Colonic mucosa (tissue), 4 donors: ENCODE measurements around the gene PRRX1. TPM values are rescaled to one million over a fixed set of nuclear protein-coding genes. Genes with fewer than 3 reads are reported as not detected.

Source experiments
- DNase-seq: peaks from one replicate; pipeline ENCODE4 v3.0.0-alpha.2; 2020
- H3K27ac ChIP-seq: fragments of 200-600 bp; one replicate; pipeline ENCODE4 v1.8.0; 2021
- H3K27me3 ChIP-seq: fragments of 200-600 bp; one replicate; pipeline ENCODE4 v1.8.0; 2021
- H3K36me3 ChIP-seq: fragments of 200-600 bp; one replicate; pipeline ENCODE4 v1.8.0; 2021
- H3K4me1 ChIP-seq: fragments of 200-600 bp; one replicate; pipeline ENCODE4 v1.8.0; 2021; ENCODE audit warnings: mild to moderate bottlenecking
- H3K4me3 ChIP-seq: fragments of 200-600 bp; one replicate; pipeline ENCODE4 v1.8.0; 2021
- H3K9ac ChIP-seq, 2 donors: one replicate each; pipeline ENCODE4 v1.7.0; 2013; ENCODE audit warnings: control low read depth in 2 of 2, low read depth in 2 of 2, low read length in 2 of 2
- H3K9me3 ChIP-seq: fragments of 200-600 bp; one replicate; pipeline ENCODE4 v1.8.0; 2021
- intact Hi-C: fragments of 100-400 bp; cut with DNase I; formaldehyde crosslinking; loops from one replicate; pipeline ENCODE4 v1.14.1; 2022
- total RNA-seq, 2 donors: library from RNA; stranded (reverse); fragmentation: NEBNext Ultra II Directional in 1 of 2; extraction: Animal tissue kit (Norgen Biotek cat#: 25700) in 1 of 2; gene quantifications; one replicate each; pipeline ENCODE4 v1.2.1, GENCODE V29; 2021
- TF ChIP-seq, protein P1 (sequence below): fragments of 200-600 bp; IDR thresholded peaks from one replicate; pipeline ENCODE4 v1.8.0; 2022; ENCODE audit warnings: antibody characterized with exemption, mild to moderate bottlenecking
- donor health status: healthy.
- donor health status: DM: no; HTN: no; CAD: no.
- donor health status: DM: no; HTN: no; CAD: no.

Gene PRRX1
- total RNA-seq, 2 donors from 2014 or later, result 1.5 to 2.5 TPM

GRCh38 chr1:170723518-170723917, 59.6 kb downstream of the PRRX1 start:
- no peak overlapping the region for H3K9ac ChIP-seq
- no peak overlapping the region for H3K4me3 ChIP-seq
- no peak overlapping the region for H3K27ac ChIP-seq
- no peaks in the 10 kb centered on the region for H3K27me3 ChIP-seq
- intact Hi-C loops, result no loop called here
- TF ChIP-seq, protein P1, sequence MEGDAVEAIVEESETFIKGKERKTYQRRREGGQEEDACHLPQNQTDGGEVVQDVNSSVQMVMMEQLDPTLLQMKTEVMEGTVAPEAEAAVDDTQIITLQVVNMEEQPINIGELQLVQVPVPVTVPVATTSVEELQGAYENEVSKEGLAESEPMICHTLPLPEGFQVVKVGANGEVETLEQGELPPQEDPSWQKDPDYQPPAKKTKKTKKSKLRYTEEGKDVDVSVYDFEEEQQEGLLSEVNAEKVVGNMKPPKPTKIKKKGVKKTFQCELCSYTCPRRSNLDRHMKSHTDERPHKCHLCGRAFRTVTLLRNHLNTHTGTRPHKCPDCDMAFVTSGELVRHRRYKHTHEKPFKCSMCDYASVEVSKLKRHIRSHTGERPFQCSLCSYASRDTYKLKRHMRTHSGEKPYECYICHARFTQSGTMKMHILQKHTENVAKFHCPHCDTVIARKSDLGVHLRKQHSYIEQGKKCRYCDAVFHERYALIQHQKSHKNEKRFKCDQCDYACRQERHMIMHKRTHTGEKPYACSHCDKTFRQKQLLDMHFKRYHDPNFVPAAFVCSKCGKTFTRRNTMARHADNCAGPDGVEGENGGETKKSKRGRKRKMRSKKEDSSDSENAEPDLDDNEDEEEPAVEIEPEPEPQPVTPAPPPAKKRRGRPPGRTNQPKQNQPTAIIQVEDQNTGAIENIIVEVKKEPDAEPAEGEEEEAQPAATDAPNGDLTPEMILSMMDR, result no peak
- no peaks in the 10 kb centered on the region for H3K9me3 ChIP-seq
- DNase-seq, result no peak
- no peaks in the 10 kb centered on the region for H3K36me3 ChIP-seq
- no peaks in the 10 kb centered on the region for H3K4me1 ChIP-seq

- intact Hi-C loops, result no loop called here
- Histone ChIP-seq H3K36me3 (no peaks in the 10 kb centered on the region), H3K4me1 (no peaks in the 10 kb centered on the region), H3K27ac (no peak overlapping the region), H3K4me3 (no peak overlapping the region), H3K9ac (no peak overlapping the region), H3K9me3 (no peaks in the 10 kb centered on the region), H3K27me3 (no peaks in the 10 kb centered on the region)
- TF ChIP-seq, protein P1, result no peak
- DNase-seq, result no peak
Observed at GRCh38 chr1:170725326-170725725, 61.4 kb downstream of the PRRX1 start.

- Histone ChIP-seq H3K9me3 (no peaks in the 10 kb centered on the region), H3K27ac (no peak overlapping the region), H3K4me1 (no peaks in the 10 kb centered on the region), H3K9ac (no peak overlapping the region), H3K36me3 (no peaks in the 10 kb centered on the region), H3K4me3 (no peak overlapping the region), H3K27me3 (no peaks in the 10 kb centered on the region)
- TF ChIP-seq, protein P1, result no peak
- intact Hi-C loops, result no loop called here
- no peak for DNase-seq
Observed at GRCh38 chr1:170727963-170728362, 64.0 kb downstream of the PRRX1 start.

DNA sequence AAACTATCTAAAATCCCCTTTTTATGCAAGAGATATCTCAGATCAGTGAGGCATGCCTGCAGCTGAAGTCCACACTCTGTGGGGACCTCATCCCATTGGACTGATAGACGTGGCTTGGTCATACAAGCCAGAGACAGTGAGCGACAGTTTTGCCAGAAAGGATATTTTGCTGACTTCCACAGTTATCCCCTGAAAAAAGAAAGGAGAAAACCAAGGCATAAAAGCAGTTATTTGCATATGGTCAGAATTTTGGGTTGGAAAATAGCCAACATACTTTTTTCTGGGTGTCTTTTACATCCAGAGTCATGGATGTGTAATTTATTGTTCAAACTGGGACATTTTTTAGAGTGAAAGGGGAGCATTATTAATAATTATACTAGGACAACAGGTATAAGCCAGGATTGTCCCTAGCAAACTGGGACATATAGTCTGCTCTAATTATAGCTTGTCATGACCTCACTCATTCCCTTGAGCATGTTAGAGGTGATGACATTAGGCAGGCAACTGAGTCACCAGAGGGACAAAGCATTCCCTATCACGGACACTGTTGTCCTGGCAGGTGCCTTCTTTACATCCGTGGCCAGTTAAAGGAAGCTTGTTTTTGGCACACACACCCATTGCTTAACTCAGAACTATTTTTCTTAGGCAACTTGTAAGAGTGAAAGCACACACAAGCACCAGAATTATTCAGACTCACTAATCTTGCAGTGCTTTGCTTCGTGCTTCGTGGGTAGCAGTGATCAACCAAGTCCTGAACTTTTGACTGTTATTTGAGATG, 65.5 kb downstream of the PRRX1 start:
- H3K36me3 ChIP-seq, result no peaks in the 10 kb centered on the region
- no peaks in the 10 kb centered on the region for H3K27me3 ChIP-seq
- H3K4me3 ChIP-seq, result no peak overlapping the region
- H3K27ac ChIP-seq, result no peak overlapping the region
- no peaks in the 10 kb centered on the region for H3K4me1 ChIP-seq
- H3K9ac ChIP-seq, result no peak overlapping the region
- H3K9me3 ChIP-seq, result no peaks in the 10 kb centered on the region
- TF ChIP-seq, protein P1, result no peak
- intact Hi-C loops, result no loop called here
- no peak for DNase-seq

DNA sequence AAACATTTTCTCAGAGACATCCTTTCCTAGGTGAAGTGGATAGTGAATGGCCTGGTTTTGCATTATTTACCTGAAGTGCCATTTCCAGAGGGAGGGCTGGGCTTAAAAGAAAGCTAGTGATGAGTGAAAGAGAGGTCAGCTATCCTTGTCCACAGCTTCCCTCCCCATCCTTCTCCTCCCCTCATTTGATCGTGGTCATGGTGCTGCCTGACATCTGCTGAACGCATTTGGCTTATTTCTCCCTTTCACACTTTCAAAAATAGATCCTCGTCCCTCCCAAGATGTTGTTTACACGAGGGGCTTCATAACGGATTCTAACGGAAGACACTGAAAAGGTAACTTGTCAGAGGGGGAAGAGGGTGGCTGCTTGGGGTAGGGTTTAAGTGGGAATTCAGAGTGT, 66.1 kb downstream of the PRRX1 start:
- H3K36me3 ChIP-seq, result no peaks in the 10 kb centered on the region
- intact Hi-C loops, result no loop called here
- no peak overlapping the region for H3K27ac ChIP-seq
- H3K27me3 ChIP-seq, result no peaks in the 10 kb centered on the region
- no peak for DNase-seq
- H3K9ac ChIP-seq, result no peak overlapping the region
- no peaks in the 10 kb centered on the region for H3K4me1 ChIP-seq
- no peaks in the 10 kb centered on the region for H3K9me3 ChIP-seq
- TF ChIP-seq, protein P1, result no peak
- H3K4me3 ChIP-seq, result no peak overlapping the region
